Activated CD4-positive, CD25-positive, alpha-beta regulatory T cell treated with anti-CD3 and anti-CD28 coated beads, Interleukin-2, amount 50 U/mL, for 24 hours (primary cell): ENCODE data around the gene PHF20.
"Not testable (repeated sequence)": the region's sequence is repeated elsewhere in the genome, so short reads cannot be mapped to it uniquely, and the experiment has no call there.

Source experiments
- ATAC-seq, 2 donors: fragments of 150-1000 bp; cut with Tn5 transposase; one replicate each; pipeline ENCODE4 v1.10.0; 2021; ENCODE audit warnings: mild to moderate bottlenecking in 1 of 2, moderate library complexity in 1 of 2

The PHF20 gene

DNA sequence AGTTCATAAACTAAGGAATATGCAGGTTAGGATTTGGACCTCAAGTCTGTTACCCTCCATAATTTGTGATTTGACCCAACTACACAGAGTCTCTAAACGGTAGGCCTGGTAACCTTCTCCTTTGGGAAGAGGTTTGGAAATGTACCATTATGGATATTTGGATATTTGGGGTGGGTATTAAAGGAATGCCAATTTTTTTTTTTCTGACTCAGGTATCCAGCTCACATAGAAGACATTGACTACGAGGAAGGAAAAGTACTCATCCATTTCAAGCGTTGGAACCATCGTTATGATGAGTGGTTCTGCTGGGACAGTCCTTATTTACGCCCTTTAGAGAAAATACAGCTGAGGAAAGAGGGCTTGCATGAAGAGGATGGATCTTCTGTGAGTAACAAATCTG, 70.5 kb downstream of the PHF20 start:
- no peak for ATAC-seq

DNA sequence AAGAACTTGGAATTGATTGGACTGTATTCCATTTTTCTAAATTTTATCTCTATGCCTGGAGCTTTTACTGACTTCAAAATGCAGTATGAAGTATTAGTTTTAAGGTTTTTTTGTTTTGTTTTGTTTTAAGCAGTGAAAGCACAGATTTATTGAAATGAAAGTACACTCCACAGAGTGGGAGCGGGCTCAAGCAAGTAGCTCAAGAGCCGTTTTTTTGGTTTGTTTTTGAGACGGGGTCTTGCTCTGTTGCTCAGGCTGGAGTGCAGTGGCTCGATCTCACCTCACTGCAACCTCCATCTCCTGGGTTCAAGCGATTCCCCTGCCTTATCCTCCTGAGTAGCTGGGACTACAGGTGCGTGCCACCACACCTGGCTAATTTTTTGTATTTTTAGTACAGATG, 72.1 kb downstream of the PHF20 start:
- not testable (repeated sequence) for ATAC-seq

- ATAC-seq, result no peak
Measured at GRCh38 chr20:35845561-35845960, 73.7 kb downstream of the PHF20 start.

- ATAC-seq, result no peak
Measured at GRCh38 chr20:35849706-35850105, 77.9 kb downstream of the PHF20 start.

GRCh38 chr20:35851659-35852058, 79.8 kb downstream of the PHF20 start:
- ATAC-seq, result not testable (repeated sequence)

GRCh38 chr20:35854713-35855348, 83.0 kb downstream of the PHF20 start:
- no peak for ATAC-seq

DNA sequence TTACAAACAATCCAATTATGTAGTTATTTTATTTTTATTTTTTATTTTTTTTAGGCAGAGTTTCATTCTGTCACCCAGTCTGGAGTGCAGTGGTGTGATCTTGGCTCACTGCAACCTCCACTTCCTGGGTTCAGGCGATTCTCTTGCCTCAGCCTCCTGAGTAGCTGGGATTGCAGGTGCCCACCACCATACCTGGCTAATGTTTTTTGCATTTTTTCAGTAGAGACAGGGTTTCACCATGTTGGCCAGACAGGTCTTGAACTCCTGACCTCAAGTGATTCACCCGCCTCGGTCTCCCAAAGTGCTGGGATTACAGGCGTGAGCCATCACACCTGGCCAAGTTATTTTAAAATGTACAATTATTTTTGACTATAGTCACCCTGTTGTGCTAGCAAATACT, 83.8 kb downstream of the PHF20 start:
- ATAC-seq, result not testable (repeated sequence)

DNA sequence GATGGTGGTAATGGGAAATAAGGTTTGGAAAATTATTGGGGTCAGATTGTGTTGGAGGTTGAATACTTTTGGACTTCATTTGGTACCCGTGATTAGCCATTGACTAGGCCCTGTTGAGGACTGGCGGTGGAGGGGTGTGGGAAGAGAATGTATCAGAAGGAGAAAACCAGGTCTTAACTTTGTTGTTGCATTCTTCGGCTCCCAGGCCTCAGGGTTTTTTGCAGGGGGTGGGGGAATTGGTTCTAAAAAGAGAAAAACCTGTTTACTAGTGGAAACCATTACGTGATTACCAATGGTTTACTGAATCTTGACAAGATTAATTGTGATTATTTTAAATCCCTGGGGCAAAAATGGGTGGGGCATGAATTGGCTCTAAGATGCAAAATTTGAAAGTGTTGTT, 85.1 kb downstream of the PHF20 start:
- ATAC-seq, result no peak

- ATAC-seq, result no peak
Measured at GRCh38 chr20:35866418-35867202, 94.8 kb downstream of the PHF20 start.

DNA sequence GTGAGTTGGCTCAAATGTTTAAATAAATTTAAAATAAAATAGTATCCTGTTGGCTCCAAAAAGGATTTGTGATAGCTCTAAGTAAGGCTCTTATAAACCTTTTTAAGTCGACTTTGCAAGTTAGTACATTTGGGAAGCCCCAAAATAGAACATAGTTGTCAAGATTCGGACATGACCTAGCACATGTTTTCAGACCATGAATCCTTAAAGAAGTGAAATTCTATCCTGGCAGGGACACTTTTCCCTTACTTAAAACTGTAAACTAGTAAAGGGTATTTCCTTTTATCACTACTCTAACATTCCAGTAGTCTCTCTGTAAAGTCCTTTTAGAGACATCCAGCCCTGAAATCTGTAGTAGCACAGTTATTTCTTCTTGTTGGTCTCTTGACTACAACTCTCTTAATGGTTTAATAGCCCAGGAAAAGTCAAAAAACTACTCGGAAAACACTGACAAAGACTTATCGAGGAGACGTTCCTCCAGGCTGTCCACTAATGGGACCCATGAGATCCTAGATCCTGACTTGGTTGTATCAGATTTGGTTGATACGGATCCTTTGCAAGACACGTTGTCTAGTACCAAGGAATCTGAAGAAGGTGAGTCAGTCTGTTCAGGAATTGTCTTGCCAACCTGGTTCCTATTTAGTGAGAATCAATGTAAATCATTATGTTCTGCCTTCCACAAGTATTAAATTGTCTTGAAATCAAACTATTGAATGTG, 98.9 kb downstream of the PHF20 start:
- ATAC-seq, result no peak

- no peak for ATAC-seq
Measured at GRCh38 chr20:35871259-35871771, 99.5 kb downstream of the PHF20 start.

- no peak for ATAC-seq
Measured at GRCh38 chr20:35876033-35876320, 104.2 kb downstream of the PHF20 start.

DNA sequence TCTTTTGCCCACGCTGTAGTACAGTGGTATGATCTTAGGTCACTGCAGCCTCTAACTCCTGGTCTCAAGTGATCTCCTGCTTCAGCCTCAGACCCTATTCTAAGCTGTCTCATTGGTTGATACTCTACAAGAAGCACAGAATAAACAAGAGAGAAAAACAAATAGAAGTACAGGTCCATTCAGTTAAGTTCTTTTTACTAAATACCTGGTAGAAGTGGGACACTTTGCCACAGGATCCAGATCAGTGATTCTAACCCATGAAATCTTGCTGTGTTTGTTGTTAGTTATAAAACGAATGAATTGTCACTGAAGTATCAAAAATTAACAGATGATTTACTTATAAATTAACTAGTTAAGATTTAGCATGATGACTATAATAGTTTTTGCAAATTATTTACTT, 105.8 kb downstream of the PHF20 start:
- ATAC-seq, result no peak

GRCh38 chr20:35878113-35878625, 106.4 kb downstream of the PHF20 start:
- ATAC-seq, result no peak

- ATAC-seq, result no peak
Measured at GRCh38 chr20:35881676-35882075, 109.9 kb downstream of the PHF20 start.

DNA sequence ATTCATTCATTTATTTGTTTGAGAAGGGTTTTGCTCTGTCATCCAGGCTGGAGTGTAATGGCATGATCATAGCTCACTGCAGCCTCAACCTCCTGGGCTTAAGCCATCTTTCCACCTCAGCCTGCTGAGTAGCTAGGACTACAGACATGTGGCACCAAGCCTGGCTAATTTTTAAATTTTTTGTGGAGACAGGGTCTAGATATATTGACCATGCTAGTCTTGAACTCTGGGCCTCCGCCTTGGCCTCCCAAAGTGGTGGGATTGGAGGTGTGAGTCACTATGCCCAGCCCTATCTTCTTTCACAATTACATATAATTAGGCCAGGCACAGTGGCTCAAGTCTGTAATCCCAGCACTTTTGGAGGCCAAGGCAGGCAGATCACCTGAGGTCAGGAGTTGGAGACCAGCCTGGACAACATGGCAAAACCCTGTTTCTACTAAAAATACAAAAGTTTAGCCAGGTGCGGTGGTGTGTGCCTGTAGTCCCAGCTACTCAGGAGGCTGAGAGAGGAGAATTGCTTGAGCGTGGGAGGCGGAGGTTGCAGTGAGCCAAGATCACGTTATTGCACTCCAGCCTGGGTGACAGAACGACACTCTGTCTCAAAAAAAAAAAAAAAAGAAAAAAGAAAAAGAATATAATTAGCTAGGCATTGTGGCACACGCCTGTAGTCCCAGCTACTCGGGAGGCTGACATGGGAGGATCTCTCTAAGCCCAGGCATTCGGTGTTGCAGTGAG, 110.8 kb downstream of the PHF20 start:
- ATAC-seq, result not testable (repeated sequence)

DNA sequence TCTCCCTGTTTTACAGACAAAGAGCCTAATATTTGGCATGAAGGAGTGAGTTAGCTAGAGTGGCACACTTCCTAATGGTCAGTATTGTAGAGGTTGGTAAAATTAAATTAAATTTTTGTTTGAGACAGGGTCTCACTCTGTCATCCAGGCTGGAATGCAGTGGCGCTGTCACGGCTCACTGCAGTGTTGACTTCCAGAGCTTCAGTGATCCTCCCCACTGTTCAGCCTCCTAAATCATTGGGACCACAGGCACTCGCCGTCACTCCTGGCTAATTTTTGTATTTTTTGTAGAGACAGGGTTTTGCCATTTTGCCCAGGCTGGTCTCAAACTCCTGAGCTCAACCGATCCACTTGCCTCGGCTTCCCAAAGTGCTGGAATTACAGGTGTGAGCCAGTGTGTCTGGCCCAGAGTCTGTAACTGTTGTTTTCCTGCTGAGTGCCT, 111.5 kb downstream of the PHF20 start:
- no peak for ATAC-seq

DNA sequence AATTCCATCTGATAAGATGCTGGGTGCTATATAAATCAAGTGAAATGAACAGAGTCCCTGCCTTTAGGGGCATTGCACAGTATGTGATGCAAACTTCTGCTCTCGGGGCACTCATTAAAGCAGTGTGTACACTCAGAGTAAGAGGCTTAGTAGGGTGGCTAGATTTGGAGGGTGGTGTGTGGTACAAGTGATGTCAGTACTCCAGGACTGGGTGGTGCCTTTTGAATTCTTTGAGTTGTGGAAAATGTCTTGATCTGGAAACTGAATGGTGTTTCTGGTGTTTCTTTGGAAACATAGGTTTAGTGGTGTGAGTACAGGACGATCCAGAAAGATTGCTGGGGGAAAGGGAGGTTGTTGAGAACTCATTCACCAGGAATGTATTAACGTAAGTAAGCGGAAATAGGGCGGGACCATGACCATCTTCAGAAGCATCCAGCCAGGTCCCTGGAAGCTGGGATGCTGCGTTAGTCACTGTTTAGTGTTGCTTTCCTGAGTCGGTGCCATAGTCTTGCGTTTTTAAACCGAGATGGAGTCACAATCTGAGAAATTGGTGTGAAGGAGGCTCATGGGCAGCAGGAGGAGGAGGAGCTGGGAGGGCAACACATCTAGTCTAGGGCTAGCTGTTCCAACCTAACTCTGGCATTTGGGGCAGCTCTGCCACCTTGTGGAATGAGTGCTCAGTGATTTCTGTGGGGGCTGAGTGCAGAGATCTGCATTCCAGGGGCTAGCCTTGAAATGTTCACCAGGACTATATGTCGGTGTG, 112.1 kb downstream of the PHF20 start:
- ATAC-seq, result peak; percentile 80 to 86

- no peak for ATAC-seq
Measured at GRCh38 chr20:35884541-35884865, 112.7 kb downstream of the PHF20 start.

- ATAC-seq, result no peak
Measured at GRCh38 chr20:35885212-35885611, 113.4 kb downstream of the PHF20 start.

GRCh38 chr20:35886537-35886936, 114.7 kb downstream of the PHF20 start:
- ATAC-seq, result no peak

DNA sequence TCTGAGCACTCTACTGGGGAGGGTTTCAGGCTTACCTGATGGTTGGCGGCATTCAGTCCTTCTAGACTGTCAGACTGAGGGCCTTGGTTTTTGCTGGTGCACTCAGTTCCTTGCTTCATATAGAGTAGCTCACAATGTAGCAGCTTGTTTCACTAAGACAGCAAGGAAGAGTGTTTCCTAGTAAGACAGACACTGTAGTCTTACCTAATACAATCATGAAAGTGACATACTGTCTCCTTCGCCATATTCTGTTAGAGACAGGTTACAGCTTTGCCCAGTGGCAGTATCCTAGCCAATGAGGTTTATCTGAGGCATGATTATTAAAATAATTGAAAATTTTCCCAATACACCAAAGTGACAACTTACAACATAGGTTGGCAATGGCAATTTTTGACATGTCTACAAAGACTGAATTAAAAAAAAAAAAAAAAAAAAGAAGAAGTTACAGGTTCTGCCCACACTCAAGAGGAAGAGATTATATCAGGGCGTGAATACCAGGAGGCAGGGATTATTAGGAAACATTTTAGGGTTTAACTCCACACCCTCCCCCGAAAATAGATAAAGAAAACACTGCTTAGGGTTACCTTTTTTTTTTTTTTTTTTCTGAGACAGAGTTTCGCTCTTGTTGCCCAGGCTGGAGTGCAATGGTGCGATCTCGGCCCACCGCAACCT, 115.7 kb downstream of the PHF20 start:
- ATAC-seq, result no peak
